HG03432 (cell line): ENCODE results near the gene ACMSD.
A peak's percentile ranks its signal among the peaks of the same experiment; 100 is the strongest.
"Not testable (repeated sequence)": the region's sequence is repeated elsewhere in the genome, so short reads cannot be mapped to it uniquely, and the experiment has no call there.

Experiments
- ATAC-seq: cut with Tn5 transposase; IDR thresholded peaks from one replicate; pipeline ENCODE4 v1.9.1; 2021; ENCODE audit warnings: mild to moderate bottlenecking, moderate library complexity; ENCODE audit not compliant: unreplicated experiment

Gene ACMSD

GRCh38 chr2:134903701-134904100 lies 65.3 kb downstream of the ACMSD start:
- not testable (repeated sequence) for ATAC-seq

- ATAC-seq: no peak
These were observed 66.8 kb downstream of the ACMSD start for GRCh38 chr2:134905168-134905567.

- ATAC-seq: no peak
These were observed 68.3 kb downstream of the ACMSD start for GRCh38 chr2:134906726-134907125.

GRCh38 chr2:134907441-134908116 lies 69.2 kb downstream of the ACMSD start:
- not testable (repeated sequence) for ATAC-seq

- no peak for ATAC-seq
These were observed 72.5 kb downstream of the ACMSD start for GRCh38 chr2:134910763-134911399.

- no peak for ATAC-seq
These were observed 73.0 kb downstream of the ACMSD start for GRCh38 chr2:134911400-134911785.

GRCh38 chr2:134912361-134912760 lies 73.9 kb downstream of the ACMSD start:
- no peak for ATAC-seq

GRCh38 chr2:134917360-134917865 lies 79.0 kb downstream of the ACMSD start:
- no peak for ATAC-seq

GRCh38 chr2:134917888-134918525 lies 79.6 kb downstream of the ACMSD start:
- peak; percentile 79 for ATAC-seq

GRCh38 chr2:134918526-134919340 lies 80.3 kb downstream of the ACMSD start, which contains the start of gene CCNT2:
Gene CCNT2, plus strand, starts transcription at chr2:134918822. Its CDS starts 33 bp downstream, at chr2:134918855.
- ATAC-seq: peak; percentile 84

GRCh38 chr2:134919341-134920210 lies 81.2 kb downstream of the ACMSD start:
- no peak for ATAC-seq

- no peak for ATAC-seq
These were observed 86.5 kb downstream of the ACMSD start for GRCh38 chr2:134924912-134925311.

GRCh38 chr2:134926231-134926931 lies 88.0 kb downstream of the ACMSD start:
- ATAC-seq: no peak

GRCh38 chr2:134927195-134927594 lies 88.8 kb downstream of the ACMSD start:
- ATAC-seq: no peak

- ATAC-seq: no peak
These were observed 94.6 kb downstream of the ACMSD start for GRCh38 chr2:134932864-134933526.

GRCh38 chr2:134933732-134934131 lies 95.3 kb downstream of the ACMSD start:
- ATAC-seq: no peak

- ATAC-seq: no peak
These were observed 95.7 kb downstream of the ACMSD start for GRCh38 chr2:134934150-134934549.

- no peak for ATAC-seq
These were observed 96.2 kb downstream of the ACMSD start for GRCh38 chr2:134934641-134935040.

- ATAC-seq: no peak
These were observed 98.3 kb downstream of the ACMSD start for GRCh38 chr2:134936691-134937090.
